Posterior vena cava (tissue), 2 donors: ENCODE results near the gene PCDHA3. TPM values are rescaled to one million over a fixed set of nuclear protein-coding genes. Genes with fewer than 3 reads are reported as not detected.
"Not testable (repeated sequence)": the region's sequence is repeated elsewhere in the genome, so short reads cannot be mapped to it uniquely, and the experiment has no call there.

ENCODE experiments used
- DNase-seq: peaks from one replicate; pipeline ENCODE4 v3.0.0-alpha.2; 2020; ENCODE audit warnings: low spot score
- intact Hi-C, 2 donors: fragments of 100-400 bp; cut with DNase I; formaldehyde crosslinking; loops; one replicate each; pipeline versions ENCODE4 v1.14.1 to v1.14.2; 2022 to 2023
- long read RNA-seq, 2 donors: library from polyadenylated mRNA; unstranded; transcript quantifications; one replicate each; pipeline ENCODE4 v2.0.0, GENCODE V29; 2020 to 2021
- total RNA-seq, 2 donors: library from RNA; stranded (reverse); fragmentation: NEBNext Ultra II Directional; extraction: Animal tissue kit (Norgen Biotek cat#: 25700); gene quantifications; one replicate each; pipeline ENCODE4 v1.2.1, GENCODE V29; 2021
- donor health status: DM: yes; HTN: yes; CAD: no.
- donor health status: DM: yes; HTN: yes; CAD: no.

PCDHA3 gene
- under 1 TPM; 0.19 to 0.23 TPM for total RNA-seq
- long read RNA-seq, donor 1 = 0 reads
- long read RNA-seq, donor 2 = 0 reads

- no peak for DNase-seq
- intact Hi-C loops = no loop called here
Measured at GRCh38 chr5:140800816-140801493, at the start of gene PCDHA3. Gene PCDHA3, plus strand, starts transcription at chr5:140801057.

GRCh38 chr5:140753561-140753960 is 47.3 kb upstream of the PCDHA3 start:
- peak; percentile 42 for DNase-seq
- intact Hi-C loops = no loop called here

GRCh38 chr5:140764177-140764973 is 36.5 kb upstream of the PCDHA3 start:
- intact Hi-C loops = no loop called here
- DNase-seq = no peak

DNA sequence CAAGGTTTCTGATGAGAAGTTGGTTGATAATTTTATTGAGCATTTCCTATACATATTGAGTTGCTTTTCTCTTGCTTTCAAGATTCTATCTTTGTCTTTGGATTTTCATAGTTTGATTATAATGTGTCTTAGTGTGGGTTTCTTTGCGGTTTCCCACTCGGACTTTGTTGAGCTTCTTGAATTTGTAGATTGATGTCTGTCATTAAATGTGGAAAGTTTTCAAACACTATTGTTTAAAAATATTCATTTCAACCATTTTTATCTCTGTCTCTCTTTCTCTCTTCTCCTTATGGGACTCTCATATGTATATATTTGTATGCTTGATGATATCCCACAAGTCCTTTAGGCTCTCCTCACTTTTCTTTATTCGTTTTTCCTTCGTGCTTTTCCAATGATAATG is 33.4 kb upstream of the PCDHA3 start:
- intact Hi-C loops = no loop called here
- DNase-seq = no peak

DNA sequence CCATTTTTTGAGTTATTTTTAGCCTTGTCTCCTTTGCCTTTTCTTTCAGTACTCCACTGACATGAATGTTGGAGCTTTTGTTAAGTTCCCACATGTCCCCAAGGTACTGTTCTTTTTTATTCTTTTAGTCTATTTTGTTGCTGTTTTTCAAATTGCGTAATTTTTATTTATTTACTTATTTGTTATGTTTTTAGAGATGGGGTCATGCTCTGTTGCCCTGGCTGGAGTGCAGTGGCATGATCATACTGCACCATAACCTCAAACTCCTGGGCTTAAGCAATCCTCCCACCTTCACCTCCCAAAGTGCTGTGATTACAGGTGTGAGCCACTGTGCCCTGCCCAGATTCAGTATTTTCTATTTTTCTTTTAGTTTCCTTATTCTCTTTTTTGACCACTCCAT is 20.3 kb upstream of the PCDHA3 start:
- DNase-seq = no peak
- intact Hi-C loops = no loop called here

DNA sequence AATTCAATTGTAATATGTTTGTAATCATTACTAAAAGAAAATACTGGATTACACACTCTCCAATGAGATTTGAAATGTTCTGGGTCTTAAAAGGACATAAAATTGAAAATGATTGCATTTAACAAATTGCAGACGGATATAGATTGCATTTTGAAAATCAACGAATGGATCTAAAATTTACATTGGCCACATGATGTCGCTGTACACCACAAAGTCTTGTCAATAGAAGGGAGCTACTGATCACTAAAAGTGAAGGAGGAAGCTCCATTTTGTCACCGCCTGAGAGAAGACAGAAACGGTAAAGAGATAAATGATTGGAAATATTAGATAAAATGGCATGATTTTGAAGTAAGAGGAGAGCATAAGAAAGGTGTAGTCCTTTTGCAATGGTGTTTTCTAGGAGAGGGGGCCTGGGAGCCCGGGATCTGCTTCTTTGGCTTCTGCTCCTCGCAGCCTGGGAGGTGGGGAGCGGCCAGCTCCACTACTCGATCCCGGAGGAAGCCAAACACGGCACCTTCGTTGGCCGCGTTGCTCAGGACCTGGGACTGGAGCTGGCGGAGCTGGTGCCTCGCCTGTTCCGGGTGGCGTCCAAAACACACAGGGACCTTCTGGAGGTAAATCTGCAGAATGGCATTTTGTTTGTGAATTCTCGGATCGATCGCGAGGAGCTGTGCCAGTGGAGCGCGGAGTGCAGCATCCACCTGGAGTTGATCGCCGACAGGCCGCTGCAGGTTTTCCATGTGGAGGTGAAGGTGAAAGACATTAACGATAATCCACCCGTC is 14.8 kb upstream of the PCDHA3 start, which contains the start of gene PCDHA1:
Gene PCDHA1 (plus strand): TSS at position 236 of the 782 bp plus-strand sequence.
- intact Hi-C loops = no loop called here
- no peak for DNase-seq

GRCh38 chr5:140787422-140787821 is 13.4 kb upstream of the PCDHA3 start:
- DNase-seq, intact Hi-C loops: not testable (repeated sequence)

GRCh38 chr5:140787849-140788504 is 12.9 kb upstream of the PCDHA3 start:
- DNase-seq, intact Hi-C loops: not testable (repeated sequence)

GRCh38 chr5:140791089-140791488 is 9.8 kb upstream of the PCDHA3 start:
- intact Hi-C loops = no loop called here
- DNase-seq = no peak

- intact Hi-C loops = no loop called here
- DNase-seq = no peak
Measured at GRCh38 chr5:140794595-140795258, 6.1 kb upstream of the PCDHA3 start, which contains the start of gene PCDHA2. Gene PCDHA2, plus strand, starts transcription at chr5:140794852.

DNA sequence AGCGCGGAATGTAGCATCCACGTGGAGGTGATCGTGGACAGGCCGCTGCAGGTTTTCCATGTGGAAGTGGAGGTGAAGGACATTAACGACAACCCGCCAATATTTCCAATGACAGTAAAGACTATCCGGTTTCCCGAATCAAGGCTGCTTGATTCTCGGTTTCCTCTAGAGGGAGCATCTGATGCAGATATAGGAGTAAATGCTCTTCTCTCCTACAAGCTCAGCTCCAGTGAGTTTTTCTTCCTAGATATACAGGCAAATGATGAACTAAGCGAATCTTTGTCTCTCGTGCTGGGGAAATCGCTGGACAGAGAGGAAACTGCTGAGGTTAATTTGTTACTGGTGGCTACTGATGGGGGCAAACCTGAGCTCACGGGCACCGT is 5.6 kb upstream of the PCDHA3 start:
- DNase-seq = no peak
- intact Hi-C loops = no loop called here

DNA sequence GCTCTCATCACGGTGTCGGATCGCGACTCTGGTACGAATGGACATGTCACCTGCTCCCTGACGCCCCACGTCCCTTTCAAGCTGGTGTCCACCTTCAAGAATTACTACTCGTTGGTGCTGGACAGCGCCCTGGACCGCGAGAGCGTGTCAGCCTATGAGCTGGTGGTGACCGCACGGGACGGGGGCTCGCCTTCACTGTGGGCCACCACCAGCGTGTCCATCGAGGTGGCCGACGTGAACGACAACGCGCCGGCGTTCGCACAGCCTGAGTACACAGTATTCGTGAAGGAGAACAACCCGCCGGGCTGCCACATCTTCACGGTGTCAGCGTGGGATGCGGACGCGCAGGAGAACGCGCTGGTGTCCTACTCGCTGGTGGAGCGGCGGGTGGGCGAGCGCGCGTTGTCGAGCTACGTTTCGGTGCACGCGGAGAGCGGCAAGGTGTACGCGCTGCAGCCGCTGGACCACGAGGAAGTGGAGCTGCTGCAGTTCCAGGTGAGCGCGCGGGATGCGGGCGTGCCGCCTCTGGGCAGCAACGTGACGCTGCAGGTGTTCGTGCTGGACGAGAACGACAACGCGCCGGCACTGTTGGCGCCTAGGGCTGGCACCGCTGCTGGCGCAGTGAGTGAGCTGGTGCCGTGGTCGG is 4.7 kb upstream of the PCDHA3 start:
- peak; percentile 76 for DNase-seq
- intact Hi-C loops = not testable (repeated sequence)

DNA sequence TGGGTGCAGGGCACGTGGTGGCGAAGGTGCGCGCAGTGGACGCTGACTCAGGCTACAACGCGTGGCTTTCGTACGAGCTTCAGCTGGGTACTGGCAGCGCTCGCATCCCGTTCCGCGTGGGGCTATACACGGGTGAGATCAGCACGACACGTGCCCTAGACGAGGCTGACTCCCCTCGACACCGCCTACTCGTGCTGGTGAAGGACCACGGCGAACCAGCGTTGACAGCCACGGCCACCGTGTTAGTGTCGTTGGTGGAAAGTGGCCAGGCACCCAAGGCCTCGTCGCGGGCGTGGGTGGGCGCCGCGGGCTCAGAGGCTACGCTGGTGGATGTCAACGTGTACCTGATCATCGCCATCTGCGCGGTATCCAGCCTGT is 4.2 kb upstream of the PCDHA3 start:
- intact Hi-C loops = no loop called here
- peak; percentile 77 for DNase-seq

DNA sequence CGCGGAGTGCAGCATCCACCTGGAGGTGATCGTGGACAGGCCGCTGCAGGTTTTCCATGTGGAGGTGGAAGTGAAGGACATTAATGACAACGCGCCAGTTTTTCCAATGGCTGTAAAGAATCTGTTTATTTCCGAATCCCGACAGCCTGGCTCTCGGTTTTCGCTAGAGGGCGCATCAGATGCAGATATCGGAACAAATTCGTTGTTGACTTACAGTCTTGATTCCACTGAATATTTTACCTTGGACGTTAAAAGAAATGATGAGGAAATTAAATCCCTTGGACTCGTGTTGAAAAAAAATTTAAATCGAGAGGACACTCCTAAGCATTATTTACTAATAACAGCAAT is 611 bp downstream of the PCDHA3 start:
- DNase-seq = no peak
- intact Hi-C loops = no loop called here

- intact Hi-C loops = not testable (repeated sequence)
Measured at GRCh38 chr5:140802381-140802780, 1.5 kb downstream of the PCDHA3 start.

GRCh38 chr5:140802781-140803271 is 2.0 kb downstream of the PCDHA3 start:
- DNase-seq = no peak
- intact Hi-C loops = no loop called here

More at GRCh38 chr5:140802381-140802780, 1.5 kb downstream of the PCDHA3 start:
- DNase-seq = not testable (repeated sequence)

DNA sequence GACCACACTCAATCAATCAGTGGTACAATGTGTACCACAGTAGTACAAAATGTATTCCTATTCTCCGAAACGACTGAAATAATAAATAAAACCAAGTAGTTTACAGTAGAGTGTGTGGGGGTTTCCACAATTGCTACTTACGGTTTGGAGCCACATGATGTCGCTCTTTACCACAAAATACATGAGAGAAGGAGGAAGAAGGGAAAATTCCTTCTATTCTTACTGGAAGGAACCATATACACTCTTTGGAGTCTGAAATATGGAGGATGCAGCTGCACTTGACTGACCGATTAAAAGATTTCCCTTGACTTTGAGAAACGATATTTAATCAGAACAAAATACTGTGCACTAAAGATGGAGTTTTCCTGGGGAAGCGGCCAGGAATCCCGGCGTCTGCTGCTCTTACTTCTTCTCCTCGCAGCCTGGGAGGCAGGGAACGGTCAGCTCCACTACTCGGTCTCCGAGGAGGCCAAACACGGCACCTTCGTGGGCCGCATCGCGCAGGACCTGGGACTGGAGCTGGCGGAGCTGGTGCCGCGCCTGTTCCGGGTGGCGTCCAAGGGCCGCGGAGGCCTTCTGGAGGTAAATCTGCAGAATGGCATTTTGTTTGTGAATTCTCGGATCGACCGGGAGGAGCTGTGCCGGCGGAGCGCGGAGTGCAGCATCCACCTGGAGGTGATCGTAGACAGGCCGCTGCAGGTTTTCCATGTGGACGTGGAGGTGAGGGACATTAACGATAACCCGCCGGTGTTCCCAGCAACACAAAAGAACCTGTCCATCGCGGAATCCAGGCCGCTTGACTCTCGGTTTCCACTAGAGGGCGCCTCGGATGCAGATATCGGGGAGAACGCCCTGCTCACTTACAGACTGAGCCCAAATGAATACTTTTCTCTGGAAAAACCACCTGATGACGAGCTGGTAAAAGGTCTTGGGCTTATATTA is 6.2 kb downstream of the PCDHA3 start, which contains the start of gene PCDHA4:
Gene PCDHA4 (plus strand): TSS at position 235 of the 942 bp plus-strand sequence.
- intact Hi-C loops = no loop called here
- no peak for DNase-seq
